Right atrium auricular region (tissue), 2 donors: ENCODE data around the gene VILL. TPM values are rescaled to one million over a fixed set of nuclear protein-coding genes. Genes with fewer than 3 reads are reported as not detected.

Source experiments
- DNase-seq: peaks from one replicate; pipeline ENCODE4 v3.0.0-alpha.2; 2019; ENCODE audit warnings: low spot score
- H3K27ac ChIP-seq, 2 donors: fragments of 200-600 bp; sonication (generic); 1 replicate in 1 of 2; 2 replicates in 1 of 2; pipeline ENCODE4 v1.5.1; 2016 to 2019
- H3K27me3 ChIP-seq, 2 donors: fragments of 200-600 bp; sonication (generic); one replicate each; pipeline versions ENCODE4 v1.5.1 to v1.6.0; 2017 to 2019
- H3K36me3 ChIP-seq: fragments of 200-600 bp; sonication (generic); one replicate; pipeline ENCODE4 v1.5.1; 2016
- H3K4me1 ChIP-seq, 2 donors: fragments of 200-600 bp; sonication (generic); one replicate each; pipeline versions ENCODE4 v1.5.1 to v1.6.0; 2017 to 2019
- H3K4me3 ChIP-seq, 2 donors: fragments of 200-600 bp; sonication (generic); 1 replicate in 1 of 2; 2 replicates in 1 of 2; pipeline ENCODE4 v1.5.1; 2017 to 2019; ENCODE audit warnings: mild to moderate bottlenecking in 1 of 2, moderate library complexity in 1 of 2
- H3K9me3 ChIP-seq, 2 donors: fragments of 200-600 bp; sonication (generic); one replicate each; pipeline ENCODE4 v1.5.1; 2019
- total RNA-seq, 2 donors: library from RNA; depleted of rRNA; stranded (reverse); fragments of >200 nt; gene quantifications; one replicate each; pipeline ENCODE4 v1.1.0, GENCODE V29; 2016
- TF ChIP-seq, protein P1 (sequence below), 2 donors: fragments of 200-600 bp; sonication (generic); IDR thresholded peaks; one replicate each; pipeline ENCODE4 v1.5.1; 2019; ENCODE audit warnings: antibody characterized with exemption in 2 of 2

VILL gene
- total RNA-seq, 2 donors from 2014 or later = 4.2 to 12.2 TPM

DNA sequence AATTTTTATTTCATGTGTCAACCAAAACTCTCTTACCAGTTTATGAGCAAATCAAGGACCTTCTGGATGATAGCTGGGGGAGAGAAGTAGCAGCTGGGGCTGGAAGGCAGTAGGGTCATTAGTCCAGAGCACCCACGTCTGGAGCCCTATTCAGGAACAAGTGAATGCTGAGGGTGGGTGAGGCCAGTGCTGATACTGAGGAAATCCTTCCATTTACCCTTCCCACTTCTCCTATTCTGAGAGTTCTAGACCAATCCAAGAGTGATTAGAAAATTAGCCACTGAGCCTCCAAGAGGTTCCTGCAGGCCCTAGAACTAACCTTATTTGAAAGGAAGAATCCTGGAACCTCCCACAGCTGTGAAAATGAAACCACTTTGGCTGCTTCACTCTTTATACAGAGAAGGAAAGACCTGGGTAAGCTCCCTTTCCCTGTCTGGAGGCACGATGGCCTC lies 46.2 kb upstream of the VILL start:
- H3K27ac ChIP-seq = peak overlapping the region; percentile 51 to 65
- no peak overlapping the region for H3K4me3 ChIP-seq
- H3K4me1 ChIP-seq = peaks cover 0 to 73% of the 10 kb centered on the region in 2 donors
- H3K36me3 ChIP-seq = no peaks in the 10 kb centered on the region
- TF ChIP-seq, protein P1, sequence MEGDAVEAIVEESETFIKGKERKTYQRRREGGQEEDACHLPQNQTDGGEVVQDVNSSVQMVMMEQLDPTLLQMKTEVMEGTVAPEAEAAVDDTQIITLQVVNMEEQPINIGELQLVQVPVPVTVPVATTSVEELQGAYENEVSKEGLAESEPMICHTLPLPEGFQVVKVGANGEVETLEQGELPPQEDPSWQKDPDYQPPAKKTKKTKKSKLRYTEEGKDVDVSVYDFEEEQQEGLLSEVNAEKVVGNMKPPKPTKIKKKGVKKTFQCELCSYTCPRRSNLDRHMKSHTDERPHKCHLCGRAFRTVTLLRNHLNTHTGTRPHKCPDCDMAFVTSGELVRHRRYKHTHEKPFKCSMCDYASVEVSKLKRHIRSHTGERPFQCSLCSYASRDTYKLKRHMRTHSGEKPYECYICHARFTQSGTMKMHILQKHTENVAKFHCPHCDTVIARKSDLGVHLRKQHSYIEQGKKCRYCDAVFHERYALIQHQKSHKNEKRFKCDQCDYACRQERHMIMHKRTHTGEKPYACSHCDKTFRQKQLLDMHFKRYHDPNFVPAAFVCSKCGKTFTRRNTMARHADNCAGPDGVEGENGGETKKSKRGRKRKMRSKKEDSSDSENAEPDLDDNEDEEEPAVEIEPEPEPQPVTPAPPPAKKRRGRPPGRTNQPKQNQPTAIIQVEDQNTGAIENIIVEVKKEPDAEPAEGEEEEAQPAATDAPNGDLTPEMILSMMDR (IDR thresholded peaks at IDR 0.05) = no peak
- DNase-seq = no peak
- H3K27me3 ChIP-seq = no peaks in the 10 kb centered on the region
- no peaks in the 10 kb centered on the region for H3K9me3 ChIP-seq

GRCh38 chr3:37945156-37945806 lies 45.3 kb upstream of the VILL start:
- Histone ChIP-seq H3K27ac (peak overlapping the region; percentile 51 to 65), H3K4me3 (no peak overlapping the region), H3K36me3 (no peaks in the 10 kb centered on the region), H3K9me3 (no peaks in the 10 kb centered on the region), H3K4me1 (peaks cover 0 to 79% of the 10 kb centered on the region in 2 donors), H3K27me3 (no peaks in the 10 kb centered on the region)
- no peak for DNase-seq
- TF ChIP-seq, protein P1 (IDR thresholded peaks at IDR 0.05) = no peak

DNA sequence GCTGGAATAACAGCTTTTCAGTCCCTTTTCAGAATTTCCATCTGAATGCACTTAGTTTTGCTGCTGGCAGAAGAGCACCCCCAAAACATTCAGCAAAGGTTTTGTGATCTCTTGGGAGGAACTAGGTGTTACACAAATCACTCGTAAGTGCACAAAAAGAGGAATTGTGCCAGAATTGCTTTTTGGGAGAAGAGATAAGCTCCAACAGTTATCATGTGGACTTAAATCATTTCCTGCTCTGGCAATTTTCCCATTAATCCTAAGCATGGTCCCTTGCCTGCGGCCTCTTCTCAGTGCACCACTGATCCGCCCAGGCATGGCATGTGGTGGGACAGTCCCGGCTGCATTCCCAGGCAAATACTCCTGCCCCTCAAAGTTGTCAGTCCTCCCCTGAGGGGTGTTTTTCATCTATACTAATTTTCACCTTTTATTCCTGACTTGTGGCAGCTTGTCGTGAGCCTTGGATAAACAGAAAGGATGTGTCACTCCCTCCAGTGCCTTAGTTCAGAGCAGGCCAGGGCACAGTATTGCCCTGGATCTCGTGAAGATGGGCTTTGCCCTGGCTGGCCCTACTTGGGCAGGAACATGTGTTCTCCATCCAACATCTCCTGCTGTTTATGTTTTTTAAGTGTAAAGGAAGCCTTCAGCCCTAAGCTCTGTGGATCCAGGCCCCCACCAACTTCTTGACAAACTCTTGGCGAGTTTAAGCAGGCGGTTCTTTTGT lies 44.6 kb upstream of the VILL start:
- Histone ChIP-seq H3K4me1 (peaks cover 0 to 72% of the 10 kb centered on the region in 2 donors), H3K27ac (peak overlapping the region; percentile 51 to 65)
- no peak for DNase-seq

DNA sequence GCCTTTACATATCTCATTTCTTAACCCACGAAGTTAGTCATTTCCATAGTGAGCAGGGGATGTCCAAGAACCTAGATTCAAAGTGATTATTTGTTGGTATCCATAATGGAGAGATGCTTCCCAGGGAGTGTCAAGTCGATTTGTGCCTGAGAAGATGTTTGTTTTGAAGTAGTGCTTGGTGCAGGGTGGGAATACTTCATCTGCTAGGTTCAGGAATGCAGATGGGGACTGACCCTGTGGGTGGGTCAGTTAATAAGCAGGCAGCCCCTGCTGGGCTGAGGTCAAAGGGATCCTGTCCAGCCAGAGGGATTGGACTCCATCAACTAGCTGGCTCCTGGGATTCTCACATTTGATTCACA lies 44.1 kb upstream of the VILL start:
- DNase-seq = no peak
- peak overlapping the region; percentile 51 to 65 for H3K27ac ChIP-seq

More for the DNA sequence above, 44.6 kb upstream of the VILL start:
- H3K9me3 ChIP-seq = no peaks in the 10 kb centered on the region
- H3K27me3 ChIP-seq = no peaks in the 10 kb centered on the region
- H3K4me3 ChIP-seq = no peak overlapping the region
- TF ChIP-seq, protein P1 (IDR thresholded peaks at IDR 0.05) = no peak
- no peaks in the 10 kb centered on the region for H3K36me3 ChIP-seq

GRCh38 chr3:37949866-37950265 lies 40.7 kb upstream of the VILL start:
- Histone ChIP-seq H3K27me3 (no peaks in the 10 kb centered on the region), H3K9me3 (no peaks in the 10 kb centered on the region), H3K27ac (no peak overlapping the region), H3K36me3 (peaks cover 4% of the 10 kb centered on the region), H3K4me1 (peaks cover 0 to 41% of the 10 kb centered on the region in 2 donors), H3K4me3 (no peak overlapping the region)
- DNase-seq = no peak
- TF ChIP-seq, protein P1 (IDR thresholded peaks at IDR 0.05) = no peak

More for the DNA sequence above, 44.1 kb upstream of the VILL start:
- Histone ChIP-seq H3K9me3 (no peaks in the 10 kb centered on the region), H3K4me3 (no peak overlapping the region), H3K4me1 (peaks cover 0 to 67% of the 10 kb centered on the region in 2 donors), H3K36me3 (no peaks in the 10 kb centered on the region), H3K27me3 (no peaks in the 10 kb centered on the region)
- TF ChIP-seq, protein P1 (IDR thresholded peaks at IDR 0.05) = no peak
